Hematopoietic multipotent progenitor cell treated with erythropoietin and hydrocortisone succinate and interleukin-3 and kit ligand, for 4 days (in vitro differentiated cells): ENCODE results near the gene KIF26B.

Experiments
- DNase-seq: peaks from one replicate; pipeline ENCODE4 v3.0.0-alpha.2; 2015

The KIF26B gene

GRCh38 chr1:245608271-245608670 is 453.5 kb downstream of the KIF26B start:
- DNase-seq: no peak

- no peak for DNase-seq
Measured at GRCh38 chr1:245609354-245610150, 454.8 kb downstream of the KIF26B start.

GRCh38 chr1:245611251-245611650 is 456.5 kb downstream of the KIF26B start:
- no peak for DNase-seq

GRCh38 chr1:245614476-245614875 is 459.7 kb downstream of the KIF26B start:
- DNase-seq: no peak

DNA sequence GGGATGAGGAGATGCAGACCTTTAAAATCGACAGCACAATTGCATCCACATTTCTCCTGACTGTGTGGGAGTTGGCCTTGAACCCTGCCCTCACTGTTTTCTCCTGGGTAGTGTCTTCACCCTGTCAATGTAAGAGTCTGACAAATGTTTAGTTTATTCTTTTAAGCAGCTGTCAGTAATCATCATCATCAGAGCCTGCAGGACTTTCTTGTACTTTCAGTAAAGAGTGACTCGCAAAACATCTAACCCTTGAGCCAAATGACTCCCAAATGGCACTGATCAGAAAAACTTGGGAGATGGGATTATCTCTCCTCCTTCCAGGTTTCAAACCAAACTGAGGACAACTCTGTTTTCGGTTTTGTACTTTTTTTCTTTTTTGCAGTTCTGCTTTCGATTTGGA is 460.2 kb downstream of the KIF26B start:
- no peak for DNase-seq

- DNase-seq: peak; percentile 31
Measured at GRCh38 chr1:245621589-245621988, 466.8 kb downstream of the KIF26B start.

DNA sequence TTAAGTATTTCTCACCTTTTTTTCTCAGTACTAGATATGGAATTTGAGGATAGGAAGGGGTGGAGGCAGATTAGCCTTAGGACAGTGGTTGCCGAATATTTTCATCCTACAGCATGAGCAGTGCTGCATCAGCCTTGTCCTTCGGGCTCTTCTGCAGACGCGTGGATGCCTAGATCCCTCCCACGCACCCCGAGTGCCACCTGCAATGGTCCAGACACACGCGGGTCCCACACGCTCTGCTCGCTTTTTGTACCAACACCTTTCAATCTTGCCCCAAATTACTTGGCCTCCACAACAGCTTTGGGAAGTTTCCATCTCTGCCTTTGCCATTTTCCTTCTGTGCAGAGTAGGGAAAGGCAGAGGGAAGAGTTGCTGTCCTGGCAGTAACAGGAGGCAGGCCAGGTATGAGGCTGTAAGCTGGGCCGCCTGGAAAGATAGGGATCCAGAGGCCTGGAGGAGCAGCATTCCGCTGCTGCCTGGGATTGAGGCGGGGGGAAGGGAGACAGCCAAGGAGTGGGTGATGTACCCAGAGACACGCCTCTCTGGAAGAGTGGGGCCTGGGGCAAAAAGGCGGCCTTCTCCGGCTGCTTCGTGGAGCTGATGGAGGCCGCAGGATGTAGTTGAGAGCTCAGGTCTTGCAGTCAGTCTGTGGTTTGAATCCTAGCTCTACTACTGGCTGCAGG is 467.7 kb downstream of the KIF26B start:
- DNase-seq: no peak

DNA sequence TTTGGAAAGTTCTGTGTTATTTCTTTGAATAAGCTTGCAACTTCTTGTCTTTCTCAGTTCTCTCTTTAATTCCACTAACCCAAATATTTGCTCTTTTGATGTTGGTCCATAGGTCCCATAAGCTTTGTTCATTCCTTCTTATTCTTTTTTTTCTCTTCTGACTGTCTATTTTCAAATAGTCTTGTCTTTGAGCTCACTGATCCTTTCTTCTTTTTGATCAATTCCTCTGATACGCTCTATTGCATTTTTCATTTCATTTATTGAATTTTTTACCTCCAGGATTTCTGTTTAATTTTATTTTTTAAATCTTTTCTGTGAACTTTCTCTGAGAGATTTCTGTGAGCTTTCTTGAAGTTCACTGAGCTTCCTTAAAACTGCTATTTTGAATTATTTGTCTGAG is 486.6 kb downstream of the KIF26B start:
- no peak for DNase-seq

DNA sequence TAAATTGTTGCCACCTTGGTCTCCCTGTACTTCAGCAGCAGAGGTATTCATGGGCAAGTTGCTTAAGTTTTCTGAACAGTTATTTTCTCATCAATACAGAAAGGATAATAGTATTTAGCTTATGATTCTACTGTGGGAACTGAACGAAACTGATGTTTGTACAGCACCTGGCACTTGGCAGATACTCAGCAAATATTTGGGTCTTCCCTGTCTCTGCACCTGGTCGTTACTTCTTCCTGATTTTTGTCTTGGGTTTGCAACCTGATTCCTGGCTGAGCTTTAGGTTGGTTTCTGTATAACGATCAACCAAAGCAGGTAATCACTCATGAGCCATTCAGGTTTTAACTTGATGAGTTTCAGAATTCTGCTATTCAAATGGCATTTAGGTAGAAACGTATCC is 490.6 kb downstream of the KIF26B start:
- no peak for DNase-seq

- DNase-seq: no peak
Measured at GRCh38 chr1:245645894-245646293, 491.1 kb downstream of the KIF26B start.

GRCh38 chr1:245648749-245649522 is 494.2 kb downstream of the KIF26B start:
- peak; percentile 3 for DNase-seq

GRCh38 chr1:245649666-245650065 is 494.9 kb downstream of the KIF26B start:
- DNase-seq: no peak

GRCh38 chr1:245650441-245650960 is 495.7 kb downstream of the KIF26B start:
- no peak for DNase-seq

DNA sequence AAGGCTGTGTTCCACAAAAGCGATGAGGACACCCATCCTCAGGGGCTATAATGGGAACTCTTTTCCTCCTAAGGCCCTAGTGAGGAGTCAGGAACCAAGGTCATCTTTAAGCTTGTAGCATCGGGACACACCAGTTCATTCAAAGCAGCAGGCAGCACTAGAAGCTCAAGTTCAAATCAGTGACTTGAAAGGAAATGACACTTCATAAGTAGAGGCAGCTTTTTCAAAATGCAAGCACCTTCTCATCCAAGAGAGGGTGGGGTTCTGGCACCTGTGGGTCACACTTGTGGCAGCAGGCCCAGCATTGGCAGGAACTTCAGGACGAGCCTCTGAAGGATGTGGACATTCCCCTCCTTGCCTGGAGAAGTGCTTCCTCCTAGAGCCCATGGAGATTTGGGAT is 496.3 kb downstream of the KIF26B start:
- DNase-seq: no peak

GRCh38 chr1:245652116-245652515 is 497.3 kb downstream of the KIF26B start:
- DNase-seq: no peak

DNA sequence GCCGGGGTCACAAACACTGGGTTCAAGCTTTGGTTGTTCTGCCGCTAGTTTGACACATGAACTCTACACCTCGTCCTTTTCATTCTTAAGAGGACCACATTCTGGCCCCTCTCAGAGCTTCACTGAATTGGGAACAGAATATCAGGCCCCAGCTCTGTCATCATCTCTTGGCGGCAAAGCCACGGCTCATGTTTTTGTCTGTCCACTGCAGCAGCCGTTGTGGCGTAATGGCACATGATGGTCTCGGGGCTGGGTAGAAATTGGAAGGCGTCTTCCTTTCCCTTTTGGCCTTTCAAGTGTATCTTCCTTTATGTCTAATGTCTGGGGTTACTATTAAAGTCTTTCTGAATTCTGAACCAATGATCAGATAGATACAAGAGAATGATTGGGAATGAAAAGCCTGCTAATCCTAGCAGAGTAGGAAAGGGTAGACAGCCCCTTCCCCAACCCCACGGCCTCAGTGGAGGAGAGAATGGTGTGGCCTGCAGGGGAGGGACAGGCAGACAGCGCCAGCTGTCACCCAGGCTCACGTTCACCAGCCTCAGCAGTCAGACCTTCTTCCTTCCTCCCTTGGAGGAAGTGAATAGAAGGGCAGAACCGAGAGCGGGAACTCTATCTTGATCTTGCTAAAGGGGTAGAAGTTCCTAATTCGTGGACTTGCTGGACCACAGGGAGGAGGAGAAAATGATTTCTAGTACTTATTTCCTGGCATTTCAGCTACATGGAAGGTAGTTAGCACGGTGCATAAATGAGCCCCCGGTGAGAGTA is 498.1 kb downstream of the KIF26B start:
- DNase-seq: peak; percentile 26

GRCh38 chr1:245654460-245655050 is 499.8 kb downstream of the KIF26B start:
- DNase-seq: no peak

- no peak for DNase-seq
Measured at GRCh38 chr1:245656189-245656717, 501.5 kb downstream of the KIF26B start.

GRCh38 chr1:245657371-245657770 is 502.6 kb downstream of the KIF26B start:
- DNase-seq: no peak

DNA sequence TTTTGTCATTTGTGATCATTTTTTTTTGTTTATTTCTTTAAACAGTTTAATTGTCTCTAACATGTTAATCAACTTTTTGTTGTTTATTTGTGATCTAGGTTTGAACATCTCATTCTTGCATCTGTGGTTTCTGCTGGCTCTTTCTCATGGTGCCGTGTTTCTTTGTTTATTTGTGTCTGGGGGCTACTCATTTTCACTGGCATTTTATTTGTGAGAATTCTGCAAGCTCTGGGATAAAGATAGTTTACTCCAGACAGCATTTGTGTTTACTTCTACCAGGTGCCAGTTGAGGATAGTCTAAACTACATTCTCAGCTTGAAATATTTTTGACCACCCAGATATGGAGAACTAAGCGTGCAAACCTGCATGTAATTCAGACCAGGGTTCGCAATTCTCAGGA is 508.6 kb downstream of the KIF26B start:
- no peak for DNase-seq

DNA sequence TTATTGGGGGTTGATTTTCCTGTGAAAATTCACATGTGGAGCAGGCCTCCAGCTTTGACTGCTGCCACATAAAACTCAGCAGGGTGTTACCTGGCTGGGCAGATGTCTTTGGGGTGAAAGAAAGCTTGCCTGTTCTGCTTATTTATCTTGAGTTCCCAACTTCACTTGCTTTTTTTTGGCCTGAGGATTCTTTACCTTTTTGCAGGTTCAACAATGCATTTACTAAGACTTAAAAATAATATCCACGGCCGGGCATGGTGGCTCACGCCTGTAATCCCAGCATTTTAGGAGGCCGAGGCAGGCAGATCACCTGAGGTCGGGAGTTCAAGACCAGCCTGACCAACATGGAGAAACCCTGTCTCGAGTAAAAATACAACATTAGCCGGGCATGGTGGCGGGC is 509.1 kb downstream of the KIF26B start:
- DNase-seq: no peak

DNA sequence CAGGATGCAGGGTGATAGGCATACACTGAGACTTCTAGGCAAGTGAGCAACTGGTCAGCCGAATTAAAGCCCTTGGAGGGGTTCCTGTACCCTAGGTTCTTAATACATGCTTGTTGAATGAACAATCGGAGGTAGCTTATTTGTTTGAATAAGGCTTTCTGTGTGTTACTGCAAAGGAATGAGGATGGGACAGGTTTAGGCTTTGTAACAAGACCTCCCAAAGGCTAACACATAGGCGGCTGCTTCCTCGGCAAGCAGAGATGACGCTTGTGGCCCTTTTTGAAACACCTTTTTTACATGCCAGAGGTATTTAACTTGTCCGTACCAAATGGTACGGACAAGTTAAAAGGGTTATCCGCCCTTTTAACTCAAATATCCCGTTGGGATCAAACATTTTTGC is 511.6 kb downstream of the KIF26B start:
- DNase-seq: no peak
